ENCODE data around the gene CEP20. TPM values are rescaled to one million over a fixed set of nuclear protein-coding genes. Genes with fewer than 3 reads are reported as not detected.

Gene CEP20
- polyA plus RNA-seq, 2 of the 4 experiments (the other 2 are of a cell fraction): 58.7 to 97.5 TPM

- POLR2A ChIA-PET: no interaction called here
- ATAC-seq (no peak), DNase-seq (ENCODE audit: low read depth in 1 of 2, low spot score in 1 of 2) (no peak), FAIRE-seq (no peak)
- no peaks in the 10 kb centered on the region for H3K9me3 ChIP-seq
- TF ChIP-seq E2F6 (IDR thresholded peaks at IDR 0.05; ENCODE audit: borderline replicate concordance, low read depth) (no peak), ZC3H11A (IDR thresholded peaks at IDR 0.05) (no peak), NPAS2 (CRISPR knock-in tag; IDR thresholded peaks at IDR 0.05; ENCODE audit: borderline replicate concordance) (no peak), RARB (CRISPR knock-in tag; IDR thresholded peaks at IDR 0.05) (no peak)
- no peak overlapping the region for H3K4me3 ChIP-seq
- WGBS (ENCODE audit: missing lambda C conversion rate): 89% methylated on average over 5 of the region's 5 CpGs
- no peak overlapping the region for H3K27ac ChIP-seq
- CTCF ChIA-PET: interaction anchor here (5.1 kb wide), 1 partner anchor 10 kb away, joined by 21 read pairs; no protein-coding TSS in a partner anchor
- no peak overlapping the region for H3K4me2 ChIP-seq
- no peaks in the 10 kb centered on the region for H3K4me1 ChIP-seq
These were observed 23.5 kb downstream of the CEP20 start for GRCh38 chr16:15864939-15865338.

DNA sequence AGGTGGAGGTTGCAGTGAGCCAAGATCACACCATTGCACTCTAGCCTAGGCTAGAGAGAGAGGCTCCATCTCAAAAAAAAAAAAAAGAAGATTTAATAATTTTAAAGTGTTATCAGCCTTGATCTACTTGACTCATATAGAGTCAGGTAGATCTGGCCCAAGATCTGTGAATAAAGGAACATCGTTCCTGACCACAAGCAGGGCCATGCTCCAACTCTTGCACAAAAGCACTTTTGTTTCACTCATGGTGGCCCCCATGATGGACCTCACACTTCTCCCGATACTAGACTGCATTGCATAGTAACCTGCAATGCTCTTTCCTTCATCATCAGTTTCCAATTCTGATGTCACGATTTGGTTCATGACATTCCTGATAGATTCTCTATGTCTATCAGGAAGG is 26.4 kb downstream of the CEP20 start:
- ChIA-PET POLR2A (no interaction called here), CTCF (interaction anchor here (5.1 kb wide), 1 partner anchor 13 kb away, joined by 21 read pairs; no protein-coding TSS in a partner anchor)
- DNase-seq (ENCODE audit: low read depth in 1 of 2, low spot score in 1 of 2): no peak
- no peak for ATAC-seq
- H3K27ac ChIP-seq: no peak overlapping the region
- H3K4me2 ChIP-seq: no peak overlapping the region
- peaks cover 9% of the 10 kb centered on the region; the same call in 1 of the 3 replicates for H3K4me1 ChIP-seq
- 89% methylated on average over 3 of the region's 3 CpGs for WGBS (ENCODE audit: missing lambda C conversion rate)
- H3K9me3 ChIP-seq: no peaks in the 10 kb centered on the region
- TF ChIP-seq GATA3 (IDR thresholded peaks at IDR 0.05; ENCODE audit: borderline replicate concordance) (no peak), FOSL2 (IDR thresholded peaks at IDR 0.05) (no peak), FOSL2 (CRISPR knock-in tag; IDR thresholded peaks at IDR 0.05) (no peak), FOXS1 (CRISPR knock-in tag; IDR thresholded peaks at IDR 0.05) (no peak), ATOH8 (CRISPR knock-in tag; IDR thresholded peaks at IDR 0.05; ENCODE audit: low read depth) (no peak), NR3C1 (IDR thresholded peaks at IDR 0.05) (no peak), HOXB5 (CRISPR knock-in tag; IDR thresholded peaks at IDR 0.05) (no peak), FOSB (CRISPR knock-in tag; IDR thresholded peaks at IDR 0.05) (no peak), HDAC2 (IDR thresholded peaks at IDR 0.05) (no peak), MAFK (IDR thresholded peaks at IDR 0.05; ENCODE audit: partially characterized antibody) (no peak), MYC (IDR thresholded peaks at IDR 0.05; ENCODE audit: borderline replicate concordance, low read length) (no peak)
- TF ChIP-seq, protein P1, sequence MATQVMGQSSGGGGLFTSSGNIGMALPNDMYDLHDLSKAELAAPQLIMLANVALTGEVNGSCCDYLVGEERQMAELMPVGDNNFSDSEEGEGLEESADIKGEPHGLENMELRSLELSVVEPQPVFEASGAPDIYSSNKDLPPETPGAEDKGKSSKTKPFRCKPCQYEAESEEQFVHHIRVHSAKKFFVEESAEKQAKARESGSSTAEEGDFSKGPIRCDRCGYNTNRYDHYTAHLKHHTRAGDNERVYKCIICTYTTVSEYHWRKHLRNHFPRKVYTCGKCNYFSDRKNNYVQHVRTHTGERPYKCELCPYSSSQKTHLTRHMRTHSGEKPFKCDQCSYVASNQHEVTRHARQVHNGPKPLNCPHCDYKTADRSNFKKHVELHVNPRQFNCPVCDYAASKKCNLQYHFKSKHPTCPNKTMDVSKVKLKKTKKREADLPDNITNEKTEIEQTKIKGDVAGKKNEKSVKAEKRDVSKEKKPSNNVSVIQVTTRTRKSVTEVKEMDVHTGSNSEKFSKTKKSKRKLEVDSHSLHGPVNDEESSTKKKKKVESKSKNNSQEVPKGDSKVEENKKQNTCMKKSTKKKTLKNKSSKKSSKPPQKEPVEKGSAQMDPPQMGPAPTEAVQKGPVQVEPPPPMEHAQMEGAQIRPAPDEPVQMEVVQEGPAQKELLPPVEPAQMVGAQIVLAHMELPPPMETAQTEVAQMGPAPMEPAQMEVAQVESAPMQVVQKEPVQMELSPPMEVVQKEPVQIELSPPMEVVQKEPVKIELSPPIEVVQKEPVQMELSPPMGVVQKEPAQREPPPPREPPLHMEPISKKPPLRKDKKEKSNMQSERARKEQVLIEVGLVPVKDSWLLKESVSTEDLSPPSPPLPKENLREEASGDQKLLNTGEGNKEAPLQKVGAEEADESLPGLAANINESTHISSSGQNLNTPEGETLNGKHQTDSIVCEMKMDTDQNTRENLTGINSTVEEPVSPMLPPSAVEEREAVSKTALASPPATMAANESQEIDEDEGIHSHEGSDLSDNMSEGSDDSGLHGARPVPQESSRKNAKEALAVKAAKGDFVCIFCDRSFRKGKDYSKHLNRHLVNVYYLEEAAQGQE (IDR thresholded peaks at IDR 0.05): no peak
- no peak for FAIRE-seq
- no peak overlapping the region for H3K4me3 ChIP-seq

GRCh38 chr16:15858921-15859668 is 29.3 kb downstream of the CEP20 start:
- ATAC-seq: no peak
- TF ChIP-seq, protein P2, sequence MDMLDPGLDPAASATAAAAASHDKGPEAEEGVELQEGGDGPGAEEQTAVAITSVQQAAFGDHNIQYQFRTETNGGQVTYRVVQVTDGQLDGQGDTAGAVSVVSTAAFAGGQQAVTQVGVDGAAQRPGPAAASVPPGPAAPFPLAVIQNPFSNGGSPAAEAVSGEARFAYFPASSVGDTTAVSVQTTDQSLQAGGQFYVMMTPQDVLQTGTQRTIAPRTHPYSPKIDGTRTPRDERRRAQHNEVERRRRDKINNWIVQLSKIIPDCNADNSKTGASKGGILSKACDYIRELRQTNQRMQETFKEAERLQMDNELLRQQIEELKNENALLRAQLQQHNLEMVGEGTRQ (IDR thresholded peaks at IDR 0.05): no peak
- TF ChIP-seq FOSB (CRISPR knock-in tag; IDR thresholded peaks at IDR 0.05): no peak
- TF ChIP-seq HDAC2 (IDR thresholded peaks at IDR 0.05): no peak
- TF ChIP-seq ESRRA (IDR thresholded peaks at IDR 0.05; ENCODE audit: borderline replicate concordance, low read length): no peak
- no peak for TF ChIP-seq POLR2AphosphoS2 (conservative IDR thresholded peaks at IDR 0.05; ENCODE audit: low read length)
- TF ChIP-seq MAFK (IDR thresholded peaks at IDR 0.05; ENCODE audit: partially characterized antibody): no peak
- no peak for TF ChIP-seq CBX8 (IDR thresholded peaks at IDR 0.05)
- TF ChIP-seq E2F6 (IDR thresholded peaks at IDR 0.05; ENCODE audit: borderline replicate concordance, low read depth): no peak
- no peak for TF ChIP-seq ZSCAN20 (CRISPR knock-in tag; IDR thresholded peaks at IDR 0.05)
- TF ChIP-seq RCOR1 (IDR thresholded peaks at IDR 0.05; ENCODE audit: low read depth, low read length): no peak
- no peak for TF ChIP-seq JUN (IDR thresholded peaks at IDR 0.05)
- TF ChIP-seq RFX5 (IDR thresholded peaks at IDR 0.05): no peak
- TF ChIP-seq HEYL (CRISPR knock-in tag; IDR thresholded peaks at IDR 0.05): no peak
- TF ChIP-seq, protein P3, sequence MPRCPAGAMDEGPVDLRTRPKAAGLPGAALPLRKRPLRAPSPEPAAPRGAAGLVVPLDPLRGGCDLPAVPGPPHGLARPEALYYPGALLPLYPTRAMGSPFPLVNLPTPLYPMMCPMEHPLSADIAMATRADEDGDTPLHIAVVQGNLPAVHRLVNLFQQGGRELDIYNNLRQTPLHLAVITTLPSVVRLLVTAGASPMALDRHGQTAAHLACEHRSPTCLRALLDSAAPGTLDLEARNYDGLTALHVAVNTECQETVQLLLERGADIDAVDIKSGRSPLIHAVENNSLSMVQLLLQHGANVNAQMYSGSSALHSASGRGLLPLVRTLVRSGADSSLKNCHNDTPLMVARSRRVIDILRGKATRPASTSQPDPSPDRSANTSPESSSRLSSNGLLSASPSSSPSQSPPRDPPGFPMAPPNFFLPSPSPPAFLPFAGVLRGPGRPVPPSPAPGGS (IDR thresholded peaks at IDR 0.05): no peak
- TF ChIP-seq HOXA7 (CRISPR knock-in tag; IDR thresholded peaks at IDR 0.05): no peak

More at GRCh38 chr16:15858921-15859668, 29.3 kb downstream of the CEP20 start:
- WGBS (ENCODE audit: missing lambda C conversion rate): 90% methylated on average over 12 of the region's 12 CpGs
- H3K4me2 ChIP-seq: no peak overlapping the region
- DNase-seq (ENCODE audit: low read depth in 1 of 2, low spot score in 1 of 2) (no peak), FAIRE-seq (no peak)
- H3K4me3 ChIP-seq: no peak overlapping the region
- no peaks in the 10 kb centered on the region for H3K9me3 ChIP-seq
- ChIA-PET CTCF (interaction anchor here (0.5 to 3.7 kb wide), 10 partner anchors 10 to 827 kb away, joined by 3 to 19 read pairs (median 4); no protein-coding TSS in a partner anchor), POLR2A (no interaction called here)
- peaks cover 11% of the 10 kb centered on the region; the same call in 1 of the 3 replicates for H3K4me1 ChIP-seq
- peak overlapping the region in 1 of 2 experiments; percentile 88; a peak in 2 of 6 replicates for H3K27ac ChIP-seq

All from A549 (cell line).